HG03139 (cell line): ENCODE measurements around the gene SMNDC1.

Experiments used
- ATAC-seq: cut with Tn5 transposase; IDR thresholded peaks from one replicate; pipeline ENCODE4 v1.9.1; 2021; ENCODE audit not compliant: unreplicated experiment

Gene SMNDC1

DNA sequence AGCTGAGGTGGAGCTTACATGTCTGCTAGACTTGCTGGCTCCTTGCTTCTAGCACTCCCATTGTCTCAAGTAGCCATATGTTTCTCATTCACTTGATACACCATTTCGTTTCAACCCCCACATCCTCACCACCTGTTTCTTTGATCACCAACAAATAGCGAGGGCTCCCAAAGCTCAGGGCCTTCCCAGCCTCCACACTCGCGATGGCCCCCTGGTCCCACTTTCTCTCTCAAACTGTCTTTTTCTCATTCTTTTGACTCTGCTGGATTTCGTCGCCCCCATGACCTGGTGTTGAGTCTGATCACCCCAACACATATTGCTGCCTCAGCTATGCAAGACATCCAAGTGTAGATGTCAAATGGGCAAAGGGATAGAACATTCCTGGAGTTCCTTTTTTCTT, 26.0 kb upstream of the SMNDC1 start:
- ATAC-seq = no peak

DNA sequence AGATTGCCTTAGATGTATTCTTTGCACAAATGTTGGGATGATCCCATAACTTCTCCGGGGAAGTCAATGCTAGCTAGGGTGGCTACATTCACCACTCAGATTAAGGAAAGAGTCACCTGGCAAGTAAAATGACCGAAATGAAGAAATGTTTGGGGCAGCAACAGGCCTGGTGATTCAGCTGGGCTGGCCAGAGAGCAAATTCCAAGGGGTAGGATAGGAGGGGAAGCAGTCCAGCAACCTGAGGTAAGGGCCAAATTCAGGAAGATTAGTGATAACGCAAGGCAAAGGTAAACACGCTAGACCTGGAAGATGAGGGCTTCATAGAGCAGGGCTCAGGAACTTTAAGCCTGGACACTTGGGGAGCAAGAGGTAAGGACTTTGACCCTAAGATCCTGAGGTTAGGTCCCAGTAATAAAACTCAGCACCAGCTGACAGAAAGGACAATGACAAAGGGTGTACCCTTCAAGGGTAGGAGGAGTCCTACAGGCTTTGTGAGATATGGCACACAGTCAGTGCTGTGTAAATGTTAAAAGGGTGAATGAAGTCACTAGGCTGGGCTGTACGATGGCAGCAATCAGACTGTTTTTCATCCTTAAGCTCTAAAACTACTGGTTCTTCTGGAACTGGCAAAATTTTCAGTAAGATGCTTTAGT, 22.7 kb upstream of the SMNDC1 start:
- ATAC-seq = no peak

DNA sequence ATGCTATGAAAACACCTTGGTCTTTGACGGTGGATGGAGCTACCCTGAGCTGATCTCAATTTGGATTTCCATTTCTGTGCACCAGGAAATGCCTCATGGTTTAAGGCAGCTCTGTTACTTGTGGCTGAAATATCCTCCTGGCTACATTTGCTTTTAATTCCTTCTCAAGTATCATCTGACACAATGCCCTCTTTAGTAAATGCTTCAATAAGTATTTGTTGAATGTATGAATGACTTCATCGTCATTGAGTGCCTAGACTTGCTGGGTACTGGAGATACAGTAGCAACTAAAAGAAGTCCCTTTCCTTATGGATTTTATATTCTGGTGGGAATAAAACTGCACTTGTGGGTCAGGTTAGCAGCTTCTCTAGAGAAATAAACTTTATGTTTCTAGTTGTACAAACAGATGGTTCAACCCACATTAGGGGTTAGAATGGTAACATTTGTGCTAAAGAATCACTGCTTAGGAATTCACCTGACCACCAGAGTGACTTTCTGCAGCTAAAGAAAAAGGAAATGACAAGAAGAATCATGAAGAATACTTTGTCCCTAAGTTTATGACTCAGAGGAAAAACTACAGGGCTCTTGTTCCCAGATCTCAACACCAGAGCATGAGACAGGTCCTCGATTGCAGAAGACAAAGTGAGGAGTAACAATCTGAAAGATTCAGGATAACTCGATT, 21.8 kb upstream of the SMNDC1 start:
- no peak for ATAC-seq

- ATAC-seq = peak; percentile 50
Measured at GRCh38 chr10:110324805-110325280, 20.1 kb upstream of the SMNDC1 start.

- ATAC-seq = no peak
Measured at GRCh38 chr10:110324201-110324804, 19.6 kb upstream of the SMNDC1 start.

- no peak for ATAC-seq
Measured at GRCh38 chr10:110323503-110323902, 18.8 kb upstream of the SMNDC1 start.

DNA sequence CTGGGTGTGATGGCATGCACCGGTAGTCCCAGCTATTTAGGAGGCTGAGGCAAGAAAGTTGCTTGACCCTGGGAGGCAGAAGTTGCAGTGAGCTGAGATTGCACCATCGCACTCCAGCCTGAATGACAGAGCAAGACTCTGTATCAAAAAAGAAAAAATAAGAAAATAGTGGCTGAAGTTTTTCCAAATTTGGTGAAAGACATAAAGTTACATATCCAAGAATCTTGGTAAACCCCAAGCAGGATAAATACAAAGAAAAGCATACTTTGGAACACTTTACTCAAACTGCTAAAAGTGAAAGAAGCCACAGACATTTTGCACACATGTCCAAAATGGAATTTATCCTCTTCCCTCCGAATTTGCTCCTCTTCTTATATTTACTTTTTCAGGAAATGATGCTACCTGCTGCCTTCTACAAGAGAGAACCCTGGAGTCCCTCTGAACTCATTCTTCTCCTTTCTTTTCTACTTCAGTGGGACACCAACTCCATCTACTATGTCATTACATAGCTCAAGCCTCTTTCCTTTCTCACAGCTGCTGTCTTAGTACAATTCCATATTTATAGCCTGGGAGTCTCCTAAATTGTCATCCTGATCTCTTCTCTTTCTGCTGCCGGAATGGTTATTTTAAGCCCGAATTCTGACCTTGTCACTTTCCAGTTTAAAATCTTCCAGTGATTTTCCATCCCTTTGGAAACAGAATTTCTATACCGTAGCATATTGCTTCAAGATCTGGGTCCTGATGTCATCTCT, 17.3 kb upstream of the SMNDC1 start:
- no peak for ATAC-seq

DNA sequence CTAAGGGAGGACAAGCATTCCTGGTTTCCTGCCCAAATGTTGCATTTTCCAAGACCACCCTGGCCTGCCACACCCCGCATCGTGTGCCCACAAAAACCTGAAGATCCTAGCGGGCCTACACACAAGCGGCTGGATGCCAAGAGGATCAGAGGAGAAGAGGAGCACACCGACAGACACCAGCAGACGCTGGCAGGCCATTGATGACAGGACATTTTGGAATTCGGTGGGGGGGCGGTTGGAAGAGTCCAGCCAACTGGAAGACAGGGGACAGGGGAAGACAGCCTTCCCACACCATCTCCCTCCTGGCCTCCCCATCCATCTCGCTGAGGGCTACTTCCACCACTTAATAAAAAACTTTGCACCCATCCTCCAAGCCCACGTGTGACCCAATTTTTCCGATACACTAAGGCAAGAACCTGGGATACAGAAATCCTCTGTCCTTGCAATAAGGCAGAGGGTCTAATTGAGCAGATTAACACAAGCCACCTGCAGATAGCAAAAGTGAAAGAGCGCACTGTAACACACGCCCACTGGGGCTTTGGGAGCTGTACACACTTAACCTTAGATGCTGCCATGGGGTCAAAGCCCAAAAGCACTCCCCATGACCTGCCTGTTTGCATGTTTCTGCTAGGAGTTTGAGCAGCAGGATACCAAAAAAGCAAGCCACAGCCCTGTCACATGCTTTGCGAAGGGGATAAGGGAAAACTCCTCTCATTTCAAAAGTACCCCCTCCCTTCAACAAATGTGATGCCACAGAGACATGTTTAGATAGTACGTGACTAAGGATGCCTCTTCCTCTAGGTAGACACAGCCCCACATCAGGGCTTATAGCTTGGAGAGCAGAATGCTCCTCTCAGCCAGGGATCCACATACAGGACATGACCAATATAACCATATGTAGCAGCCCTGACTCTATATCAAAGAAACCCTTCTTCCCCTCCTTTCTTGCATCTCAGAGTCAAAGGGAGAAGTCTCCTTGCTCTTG, 13.4 kb upstream of the SMNDC1 start:
- no peak for ATAC-seq

DNA sequence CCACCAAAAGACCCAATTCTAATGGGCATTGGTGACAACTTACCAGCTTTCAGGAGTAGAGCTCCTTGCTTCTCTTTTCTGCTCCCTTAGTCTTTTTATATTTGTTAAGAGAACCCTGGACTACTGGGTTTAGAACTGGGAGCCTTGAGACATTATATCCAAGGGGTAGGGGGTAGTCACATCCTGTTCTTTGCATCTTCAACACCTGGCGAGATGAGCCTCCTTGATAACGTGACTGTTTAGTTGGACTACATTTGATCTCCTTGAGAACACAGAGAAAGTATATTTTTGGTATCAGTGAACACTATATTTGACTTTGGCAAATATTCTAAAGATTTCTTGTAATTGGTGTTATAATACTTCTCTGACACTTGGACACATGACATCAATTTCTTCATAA, 9.0 kb upstream of the SMNDC1 start:
- ATAC-seq = no peak

DNA sequence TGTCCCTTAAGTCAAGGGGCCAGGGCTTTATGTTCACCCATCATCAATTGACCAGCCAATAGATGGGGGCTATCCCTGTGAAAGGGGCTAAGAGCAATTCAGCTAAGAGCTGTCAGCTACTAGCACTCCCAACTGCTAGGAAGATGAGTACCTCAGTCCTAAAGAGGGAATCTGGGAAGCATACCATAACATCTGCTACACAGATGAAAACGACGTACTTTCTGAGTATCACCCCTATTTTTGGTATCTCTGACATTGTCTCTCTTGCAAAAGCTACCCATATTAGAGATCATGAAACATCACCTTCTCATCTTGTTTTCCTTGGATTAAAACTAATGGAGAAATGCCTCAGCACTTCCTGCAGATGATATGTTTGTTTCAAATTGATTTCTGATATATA, 7.5 kb upstream of the SMNDC1 start:
- ATAC-seq = no peak

- peak; percentile 60 for ATAC-seq
Measured at GRCh38 chr10:110311357-110311949, 6.7 kb upstream of the SMNDC1 start.

GRCh38 chr10:110310741-110311140, 6.0 kb upstream of the SMNDC1 start:
- no peak for ATAC-seq

- no peak for ATAC-seq
Measured at GRCh38 chr10:110307805-110308204, 3.1 kb upstream of the SMNDC1 start.

GRCh38 chr10:110306452-110306768, 1.7 kb upstream of the SMNDC1 start:
- ATAC-seq = no peak

GRCh38 chr10:110305767-110306451, 1.2 kb upstream of the SMNDC1 start:
- peak; percentile 40 for ATAC-seq

GRCh38 chr10:110304394-110304779, 333 bp downstream of the SMNDC1 start:
- peak; percentile 30 for ATAC-seq

DNA sequence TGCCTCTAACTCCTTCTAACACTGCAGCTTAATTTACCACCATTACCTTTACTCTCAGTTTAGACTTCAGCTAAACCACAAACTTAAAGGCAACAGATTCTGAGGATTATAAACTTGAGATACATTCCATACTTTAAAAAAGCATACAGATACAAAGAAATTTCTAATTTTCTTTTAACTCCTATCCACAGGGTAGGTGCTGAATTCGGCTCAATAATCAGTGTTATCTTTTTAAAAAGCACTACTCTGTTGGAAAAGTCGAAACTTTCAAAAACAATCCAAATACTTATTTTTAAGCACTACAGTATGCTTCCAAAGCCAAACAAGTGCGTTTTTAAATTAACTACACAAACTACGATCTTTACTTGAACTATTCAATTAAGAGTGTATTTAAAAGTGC, 1.0 kb downstream of the SMNDC1 start:
- no peak for ATAC-seq

DNA sequence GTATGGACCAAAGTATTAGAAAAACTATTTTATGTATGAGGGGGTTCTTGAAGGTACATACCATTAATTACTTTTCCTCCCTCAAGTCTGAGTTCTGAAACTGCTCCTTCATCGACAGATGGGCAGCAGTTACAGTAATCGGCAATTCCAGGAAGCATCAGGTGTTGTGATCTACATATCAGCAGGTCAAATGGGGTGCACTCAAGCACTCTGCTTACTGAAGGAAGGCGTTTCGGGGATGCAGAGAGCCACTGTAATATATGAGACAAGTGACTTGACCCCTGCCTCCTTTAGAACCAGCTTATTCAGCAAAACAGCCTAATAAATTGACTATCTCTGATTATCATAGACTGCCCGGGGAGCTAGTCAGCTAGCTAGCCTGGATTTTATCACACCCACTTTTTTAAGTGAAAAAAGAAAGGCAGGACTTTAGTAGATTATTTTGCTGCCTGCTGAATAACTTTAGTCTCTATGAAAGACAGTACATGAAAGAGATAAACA, 4.2 kb downstream of the SMNDC1 start:
- no peak for ATAC-seq

- ATAC-seq = no peak
Measured at GRCh38 chr10:110296966-110297365, 7.8 kb downstream of the SMNDC1 start.
